ENCODE measurements around the gene NDUFS6. TPM values are rescaled to one million over a fixed set of nuclear protein-coding genes. Genes with fewer than 3 reads are reported as not detected.

The NDUFS6 gene
- polyA plus RNA-seq, 4 donors: 48.6 to 81.1 (median 53.8) TPM

DNA sequence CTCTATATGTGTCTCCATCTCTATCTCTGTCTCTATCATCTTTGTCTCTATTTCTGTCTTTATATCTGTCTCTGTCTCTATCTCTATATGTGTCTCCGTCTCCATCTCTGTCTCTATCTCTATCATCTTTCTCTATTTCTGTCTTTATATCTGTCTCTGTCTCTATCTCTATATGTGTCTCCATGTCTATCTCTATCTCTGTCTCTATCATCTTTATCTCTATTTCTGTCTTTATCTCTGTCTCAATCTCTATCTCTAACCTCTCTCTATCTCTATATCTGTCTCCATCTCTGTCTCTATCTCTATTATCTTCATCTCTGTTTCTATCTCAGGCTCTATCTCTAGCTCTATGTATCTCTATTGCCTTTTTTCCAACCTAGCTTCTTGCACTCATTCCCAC is 44.5 kb downstream of the NDUFS6 start:
- no peak for DNase-seq (ENCODE audit: low read depth in 4 of 4, low spot score in 3 of 4)

DNA sequence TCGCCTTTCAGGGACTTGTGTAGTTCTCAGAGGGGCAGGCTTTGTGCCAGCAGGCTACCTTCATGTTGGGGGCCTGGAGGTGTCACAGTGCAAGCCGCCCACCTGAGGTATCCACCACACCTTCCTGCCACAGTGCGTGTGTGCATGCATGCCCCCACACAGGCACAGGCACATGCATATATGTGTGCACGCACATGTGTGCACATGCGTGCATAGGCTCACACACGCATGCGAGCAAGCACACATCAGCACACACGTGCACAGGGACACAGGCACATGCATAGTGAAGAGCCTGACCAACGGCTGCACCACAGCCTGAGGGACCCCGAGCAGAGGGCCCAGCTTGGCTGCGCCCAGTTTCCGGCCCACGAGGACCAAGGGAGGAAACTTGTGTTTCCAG is 45.4 kb downstream of the NDUFS6 start:
- no peak for DNase-seq (ENCODE audit: low read depth in 4 of 4, low spot score in 3 of 4)

GRCh38 chr5:1847056-1847455 is 45.8 kb downstream of the NDUFS6 start:
- no peak for DNase-seq (ENCODE audit: low read depth in 4 of 4, low spot score in 3 of 4)

GRCh38 chr5:1847611-1848010 is 46.4 kb downstream of the NDUFS6 start:
- DNase-seq (ENCODE audit: low read depth in 4 of 4, low spot score in 3 of 4): no peak

GRCh38 chr5:1850324-1851154 is 49.3 kb downstream of the NDUFS6 start:
- no peak for DNase-seq (ENCODE audit: low read depth in 4 of 4, low spot score in 3 of 4)

DNA sequence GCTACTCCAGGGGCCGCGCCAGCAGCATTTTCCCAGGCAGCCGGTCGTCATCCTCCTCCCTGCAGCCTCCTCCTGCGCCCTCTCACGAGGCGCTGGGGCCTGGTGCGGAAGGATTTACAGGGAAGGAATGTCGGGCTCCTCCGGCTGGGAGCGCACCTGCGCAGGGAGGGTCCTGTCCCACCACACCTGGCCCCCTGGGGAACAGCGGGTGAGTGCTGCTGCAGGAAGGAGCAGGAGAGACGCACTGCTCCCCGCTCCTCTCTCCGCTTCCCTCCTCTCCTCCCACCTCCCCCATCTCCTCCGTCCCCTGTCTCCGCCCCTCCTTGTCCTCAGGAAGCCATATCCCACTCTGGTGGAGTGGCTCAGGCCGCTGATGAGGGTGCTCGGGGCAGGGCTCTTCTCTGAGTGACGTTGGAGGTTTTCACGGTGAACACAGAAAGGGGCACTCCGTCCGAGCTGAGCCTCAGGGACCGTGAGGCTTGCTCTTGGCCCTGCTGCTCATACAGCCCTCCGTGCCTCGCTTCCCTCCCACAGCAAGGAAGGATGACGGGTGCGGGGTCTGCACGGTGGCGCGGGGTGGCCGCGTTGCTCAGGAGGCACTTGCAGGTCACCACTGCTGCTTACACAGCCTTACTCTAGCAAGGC is 50.2 kb downstream of the NDUFS6 start:
- DNase-seq (ENCODE audit: low read depth in 4 of 4, low spot score in 3 of 4): no peak

DNA sequence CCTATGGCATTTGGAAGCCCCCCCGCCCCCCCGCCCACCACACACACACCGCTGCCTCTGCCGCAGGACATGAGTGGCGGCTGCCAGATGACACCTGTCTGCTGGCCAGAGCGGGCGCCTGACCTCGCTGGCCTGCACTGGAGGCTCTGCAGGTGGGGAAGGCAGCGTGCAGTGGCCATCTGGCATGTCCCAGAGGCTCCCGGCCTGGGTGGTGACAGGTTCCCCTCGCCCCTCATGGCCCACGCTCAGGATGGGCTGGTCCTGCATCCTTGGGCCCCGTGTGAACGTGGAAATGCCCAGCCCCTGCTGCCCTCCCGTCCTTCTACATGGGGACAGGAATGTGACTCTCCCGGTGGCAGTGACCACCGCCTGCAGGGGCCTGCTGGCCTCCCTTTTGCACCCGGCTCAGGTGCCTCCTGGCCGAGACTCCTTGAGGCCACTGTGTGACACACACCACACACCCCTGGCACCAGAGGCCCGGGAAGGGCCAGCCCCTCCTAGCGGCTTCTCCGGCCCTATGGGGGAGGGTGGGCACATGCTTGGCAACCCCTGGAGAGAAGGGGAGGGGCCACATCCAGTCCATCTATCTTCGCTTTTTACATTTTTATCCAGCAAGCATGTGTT is 51.2 kb downstream of the NDUFS6 start:
- no peak for DNase-seq (ENCODE audit: low read depth in 4 of 4, low spot score in 3 of 4)

DNA sequence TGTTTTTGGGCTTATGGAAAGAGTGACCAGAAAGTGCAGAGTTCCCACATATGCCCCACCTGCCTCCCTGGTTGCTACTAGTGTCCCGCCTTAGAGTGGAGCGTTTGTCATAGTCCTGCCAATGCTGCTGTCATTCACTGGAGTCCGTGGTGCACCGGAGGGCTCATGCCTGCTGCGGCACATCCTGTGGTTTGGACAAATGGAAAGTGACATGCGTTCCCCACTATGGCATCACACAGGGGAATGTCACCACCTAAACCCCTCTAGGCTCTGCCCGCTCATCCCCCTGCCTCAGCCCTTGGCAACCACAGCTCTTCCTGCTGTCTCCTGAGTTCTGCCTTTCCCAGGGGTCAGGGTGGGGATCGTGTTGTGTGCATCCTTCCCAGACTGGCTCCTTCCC is 52.3 kb downstream of the NDUFS6 start:
- DNase-seq (ENCODE audit: low read depth in 4 of 4, low spot score in 3 of 4): no peak

DNA sequence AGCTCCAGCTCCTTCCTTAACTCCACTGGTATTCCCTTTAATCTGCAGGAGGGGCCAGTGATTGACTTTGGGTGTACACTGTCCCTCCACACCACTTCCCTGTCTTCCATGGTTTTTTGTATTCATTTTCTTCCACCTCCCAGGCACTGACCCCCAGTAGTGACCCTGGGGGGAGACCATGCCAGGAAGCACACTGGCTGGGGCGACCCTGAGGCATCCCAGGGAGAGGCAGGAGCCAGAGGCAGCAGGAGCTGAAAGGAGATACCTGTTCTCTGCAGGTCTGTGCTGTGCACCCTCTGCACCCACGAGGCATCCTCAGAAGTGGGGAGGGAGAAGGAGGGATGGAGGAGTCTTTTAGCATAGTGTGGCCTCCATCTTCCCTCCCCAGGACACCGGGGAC is 53.9 kb downstream of the NDUFS6 start:
- DNase-seq (ENCODE audit: low read depth in 4 of 4, low spot score in 3 of 4): no peak

DNA sequence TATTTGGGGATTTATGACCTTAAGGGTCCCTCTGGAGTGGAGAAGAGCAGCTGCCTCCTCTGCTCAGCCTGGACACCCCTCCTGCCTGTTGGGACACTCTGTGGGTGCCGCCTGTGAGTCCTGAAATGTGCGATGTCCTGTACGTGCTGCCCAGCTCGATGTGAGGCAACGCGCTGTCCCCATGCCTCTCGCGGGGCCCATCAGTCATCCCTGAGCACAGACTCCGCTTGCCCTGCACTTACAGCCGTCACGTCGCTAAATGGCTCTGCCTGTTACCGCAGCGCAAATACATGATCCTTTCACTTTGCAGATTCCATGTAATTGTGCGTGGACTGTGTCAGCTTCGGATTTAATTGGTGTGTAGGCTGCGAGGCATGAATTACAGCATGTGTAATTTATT is 54.4 kb downstream of the NDUFS6 start:
- DNase-seq (ENCODE audit: low read depth in 4 of 4, low spot score in 3 of 4): no peak

- DNase-seq (ENCODE audit: low read depth in 4 of 4, low spot score in 3 of 4): no peak
These were observed 55.5 kb downstream of the NDUFS6 start for GRCh38 chr5:1856596-1857255.

DNA sequence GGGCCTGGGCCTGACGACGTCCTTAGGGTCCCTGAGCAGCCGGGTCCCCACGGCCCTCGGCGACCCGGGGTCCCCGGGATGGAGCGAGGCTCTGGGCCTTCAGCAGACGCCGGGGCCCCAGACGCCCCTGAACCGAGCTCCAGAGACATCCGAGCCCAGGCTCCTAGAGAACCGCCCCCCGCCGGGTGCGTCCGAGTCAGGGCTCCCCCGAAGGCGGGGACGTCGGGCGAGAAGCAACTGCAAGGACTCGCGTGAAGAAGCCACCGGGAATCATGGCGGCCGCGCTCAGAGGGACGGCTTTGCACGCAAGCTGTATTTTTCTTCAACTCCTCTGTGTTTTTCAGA is 56.0 kb downstream of the NDUFS6 start:
- no peak for DNase-seq (ENCODE audit: low read depth in 4 of 4, low spot score in 3 of 4)

- DNase-seq (ENCODE audit: low read depth in 4 of 4, low spot score in 3 of 4): no peak
These were observed 57.2 kb downstream of the NDUFS6 start for GRCh38 chr5:1858436-1858835.

DNA sequence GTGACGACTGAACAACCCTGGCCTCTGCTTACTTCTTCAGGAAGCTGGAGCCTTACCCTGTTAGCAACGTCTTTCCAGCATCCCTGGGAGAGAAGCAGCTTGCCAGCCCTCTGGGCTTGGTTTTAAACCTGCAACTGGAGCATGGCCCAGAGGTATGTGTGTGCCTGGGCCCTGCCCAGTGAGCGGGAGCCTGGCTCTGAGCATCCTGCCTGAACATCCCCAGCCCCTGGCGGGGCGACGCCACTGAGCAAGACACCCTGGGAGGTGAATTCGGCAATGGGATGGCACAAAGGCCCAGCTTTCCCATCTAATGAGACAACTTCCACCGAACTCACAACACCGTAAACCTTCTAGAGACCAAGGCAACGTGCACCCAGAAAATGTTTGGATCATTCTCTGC is 57.9 kb downstream of the NDUFS6 start:
- no peak for DNase-seq (ENCODE audit: low read depth in 4 of 4, low spot score in 3 of 4)

GRCh38 chr5:1860021-1860610 is 58.9 kb downstream of the NDUFS6 start:
- no peak for DNase-seq (ENCODE audit: low read depth in 4 of 4, low spot score in 3 of 4)

- DNase-seq (ENCODE audit: low read depth in 4 of 4, low spot score in 3 of 4): no peak
These were observed 59.7 kb downstream of the NDUFS6 start for GRCh38 chr5:1860949-1861348.

GRCh38 chr5:1864896-1865440 is 63.8 kb downstream of the NDUFS6 start:
- no peak for DNase-seq (ENCODE audit: low read depth in 4 of 4, low spot score in 3 of 4)

- no peak for DNase-seq (ENCODE audit: low read depth in 4 of 4, low spot score in 3 of 4)
These were observed 64.3 kb downstream of the NDUFS6 start for GRCh38 chr5:1865486-1865885.
